ENCODE results near the gene ZNF555.
A peak's percentile ranks its signal among the peaks of the same experiment; 100 is the strongest.
"Not testable (repeated sequence)": the region's sequence is repeated elsewhere in the genome, so short reads cannot be mapped to it uniquely, and the experiment has no call there.

Gene ZNF555

DNA sequence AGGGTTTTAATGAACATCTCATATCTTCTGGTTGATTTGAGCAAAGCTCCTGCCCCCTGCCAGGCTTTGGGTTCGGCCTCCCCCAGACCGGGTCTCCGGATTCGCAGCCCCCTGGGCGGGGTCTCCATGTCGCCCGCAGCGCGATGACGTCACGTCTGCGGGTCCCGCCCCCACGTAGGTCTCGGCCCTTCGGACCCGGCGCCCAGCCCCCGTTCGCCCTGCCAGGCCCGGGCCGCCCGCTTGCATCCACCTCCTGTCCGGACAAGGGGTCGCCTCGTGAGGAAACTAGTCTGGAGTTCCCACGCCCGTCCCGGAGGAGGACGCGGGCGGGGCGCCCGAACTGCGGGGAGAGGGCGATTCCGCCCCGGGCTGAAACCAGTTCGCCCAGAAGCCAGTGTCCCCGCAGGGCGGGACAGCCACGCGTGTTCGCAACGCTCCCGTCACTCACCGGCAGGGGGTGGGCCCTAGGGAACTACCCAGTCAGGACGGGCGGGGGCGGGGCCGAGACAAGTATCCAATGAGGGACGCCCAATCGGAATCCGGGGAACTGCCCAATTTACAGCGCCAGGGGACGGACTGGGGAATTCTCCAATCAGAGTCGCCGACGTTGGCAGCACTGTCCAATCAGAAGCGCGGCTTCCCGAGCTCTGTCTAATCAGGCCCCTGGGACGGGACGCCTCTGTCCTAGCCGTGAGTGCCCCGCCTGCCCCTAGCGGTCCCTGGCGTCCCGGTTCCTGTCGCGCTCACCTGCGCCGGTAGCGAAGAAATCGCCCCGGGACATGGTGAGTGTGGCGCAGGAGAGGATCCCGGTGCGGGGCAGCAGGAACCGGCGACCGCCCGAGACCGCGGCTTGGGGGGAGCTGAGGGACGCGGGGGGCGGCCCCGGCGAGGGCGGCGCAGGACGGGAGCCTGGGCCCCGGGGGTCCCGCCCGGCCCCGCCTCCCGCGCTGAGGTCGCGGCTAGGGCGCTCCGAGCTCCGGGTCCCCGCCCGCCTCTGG, at the start of gene ZNF555:
Gene ZNF555, plus strand, starts transcription at position 682 of the 998 bp plus-strand sequence. Its CDS starts 98 bp downstream, at position 780.
- peak; percentile 47 for FAIRE-seq

DNA sequence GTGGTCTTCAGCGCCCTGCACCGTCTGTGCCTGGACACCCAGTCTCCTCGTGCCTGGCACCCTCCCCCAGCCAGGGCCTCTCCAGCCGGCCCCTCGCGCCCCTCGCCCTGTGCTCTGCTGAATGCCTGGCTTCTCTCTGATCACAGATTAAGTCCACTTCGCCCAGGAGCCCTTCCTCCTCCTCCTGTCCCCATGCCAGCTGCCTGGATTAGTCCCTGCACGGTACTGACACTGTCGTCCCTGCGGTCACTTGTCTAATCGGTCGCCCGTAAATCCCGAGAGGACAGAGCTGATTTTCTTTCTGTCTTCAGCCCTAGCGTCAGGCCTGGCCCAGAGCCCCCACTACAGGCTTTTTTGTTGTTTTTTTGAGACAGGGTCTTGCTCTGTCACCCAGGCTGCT, 49.4 kb upstream of the ZNF555 start:
- FAIRE-seq: no peak

- not testable (repeated sequence) for FAIRE-seq
Measured at GRCh38 chr19:2792666-2793065, 48.6 kb upstream of the ZNF555 start.

DNA sequence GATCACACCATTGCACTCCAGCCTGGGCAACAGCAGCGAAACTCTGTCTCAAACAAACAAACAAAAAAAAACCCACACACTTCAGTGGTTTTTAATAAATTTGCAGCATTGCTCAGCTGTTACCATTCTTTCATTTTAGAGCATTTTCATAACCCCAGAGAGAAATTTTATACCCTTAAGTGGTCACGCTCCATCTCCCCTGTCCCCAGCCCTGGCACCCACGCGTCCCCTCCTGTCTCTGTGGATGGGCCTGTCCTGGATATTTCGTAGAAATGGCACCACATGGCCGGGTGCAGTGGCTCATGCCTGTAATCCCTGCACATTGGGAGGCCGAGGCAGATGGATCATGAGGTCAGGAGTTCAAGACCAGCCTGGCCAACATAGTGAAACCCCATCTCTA, 48.1 kb upstream of the ZNF555 start:
- FAIRE-seq: no peak

- no peak for FAIRE-seq
Measured at GRCh38 chr19:2793577-2793976, 47.7 kb upstream of the ZNF555 start.

- no peak for FAIRE-seq
Measured at GRCh38 chr19:2795827-2796658, 45.2 kb upstream of the ZNF555 start.

- FAIRE-seq: no peak
Measured at GRCh38 chr19:2796659-2797266, 44.5 kb upstream of the ZNF555 start.

DNA sequence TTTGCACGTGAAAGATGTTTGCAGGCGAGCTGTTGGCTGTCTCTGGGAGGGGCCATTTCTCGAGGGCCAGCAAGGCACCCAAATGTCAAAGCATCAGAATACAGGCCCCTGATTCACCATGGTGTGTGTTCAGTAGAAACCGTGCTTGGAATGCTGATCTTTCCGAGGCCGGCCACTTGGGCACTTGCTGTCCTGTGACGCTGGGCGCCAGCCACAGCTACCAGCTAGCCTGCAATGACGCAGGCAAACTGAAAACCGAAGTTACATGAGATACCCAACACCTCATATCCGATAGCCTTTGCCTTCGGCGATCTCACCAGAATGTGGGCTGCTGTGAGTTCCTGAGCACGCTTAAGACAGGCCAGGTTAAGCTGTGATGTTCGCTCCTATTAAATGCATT, 44.0 kb upstream of the ZNF555 start:
- FAIRE-seq: no peak

- no peak for FAIRE-seq
Measured at GRCh38 chr19:2798158-2798685, 43.1 kb upstream of the ZNF555 start.

DNA sequence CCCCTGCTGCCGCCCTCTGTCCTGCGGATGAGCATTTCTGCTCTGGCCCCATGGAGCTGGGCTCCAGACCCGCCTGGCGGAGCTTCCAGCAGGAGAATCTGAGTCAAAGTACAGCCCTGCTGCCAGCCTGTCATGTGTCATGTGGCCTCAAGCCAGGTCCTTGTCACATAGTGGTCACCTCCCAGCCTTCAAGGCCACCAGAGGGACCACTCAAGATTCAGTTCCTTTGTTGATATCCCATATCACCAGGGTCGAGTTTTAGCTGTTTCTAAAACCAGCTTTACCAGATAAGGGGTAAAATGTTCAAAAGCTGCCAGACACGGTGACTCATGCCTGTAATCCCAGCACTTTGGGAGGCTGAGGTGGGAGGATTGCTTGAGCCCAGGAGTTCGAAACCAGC, 42.5 kb upstream of the ZNF555 start:
- no peak for FAIRE-seq

- no peak for FAIRE-seq
Measured at GRCh38 chr19:2799273-2800020, 41.8 kb upstream of the ZNF555 start.

DNA sequence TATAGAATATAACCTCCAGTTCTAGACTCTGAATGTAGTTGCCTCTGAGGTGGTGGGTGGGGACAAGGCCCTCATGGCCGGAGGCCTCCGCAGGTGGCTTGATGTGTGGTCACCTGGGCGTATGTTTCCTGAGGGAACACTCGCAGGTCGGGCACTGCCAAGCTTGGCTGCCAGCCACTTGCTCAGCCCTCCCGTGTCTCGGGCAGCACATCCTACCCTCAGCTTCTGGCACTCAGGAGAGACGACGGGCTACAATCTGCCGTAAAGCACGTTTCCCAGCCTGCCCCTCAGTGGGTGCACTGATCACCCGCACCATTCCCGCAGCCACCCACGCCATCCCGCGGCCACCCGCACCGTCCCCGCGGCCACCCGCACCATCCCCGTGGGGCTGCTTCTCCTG, 40.8 kb upstream of the ZNF555 start:
- FAIRE-seq: no peak

DNA sequence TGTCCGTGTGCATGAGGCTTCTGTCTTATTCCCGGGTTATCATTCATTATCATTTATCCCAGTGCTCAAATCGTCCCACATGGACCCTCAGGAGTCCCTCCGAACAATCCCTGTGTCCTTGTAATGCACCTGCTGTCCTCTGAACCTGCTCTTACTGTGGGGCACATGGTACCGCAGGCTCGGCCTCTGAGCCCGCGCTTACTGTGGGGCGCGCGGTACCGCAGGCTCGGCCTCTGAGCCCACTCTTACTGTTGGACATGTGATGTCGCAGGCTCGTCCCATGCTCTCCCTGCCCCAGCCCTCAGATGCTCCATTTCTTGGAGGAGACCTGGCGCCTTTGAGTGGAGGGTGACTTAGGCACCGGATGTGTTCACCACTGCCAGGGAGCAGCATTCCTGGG, 38.4 kb upstream of the ZNF555 start:
- FAIRE-seq: no peak

GRCh38 chr19:2803486-2804155, 37.7 kb upstream of the ZNF555 start:
- no peak for FAIRE-seq

DNA sequence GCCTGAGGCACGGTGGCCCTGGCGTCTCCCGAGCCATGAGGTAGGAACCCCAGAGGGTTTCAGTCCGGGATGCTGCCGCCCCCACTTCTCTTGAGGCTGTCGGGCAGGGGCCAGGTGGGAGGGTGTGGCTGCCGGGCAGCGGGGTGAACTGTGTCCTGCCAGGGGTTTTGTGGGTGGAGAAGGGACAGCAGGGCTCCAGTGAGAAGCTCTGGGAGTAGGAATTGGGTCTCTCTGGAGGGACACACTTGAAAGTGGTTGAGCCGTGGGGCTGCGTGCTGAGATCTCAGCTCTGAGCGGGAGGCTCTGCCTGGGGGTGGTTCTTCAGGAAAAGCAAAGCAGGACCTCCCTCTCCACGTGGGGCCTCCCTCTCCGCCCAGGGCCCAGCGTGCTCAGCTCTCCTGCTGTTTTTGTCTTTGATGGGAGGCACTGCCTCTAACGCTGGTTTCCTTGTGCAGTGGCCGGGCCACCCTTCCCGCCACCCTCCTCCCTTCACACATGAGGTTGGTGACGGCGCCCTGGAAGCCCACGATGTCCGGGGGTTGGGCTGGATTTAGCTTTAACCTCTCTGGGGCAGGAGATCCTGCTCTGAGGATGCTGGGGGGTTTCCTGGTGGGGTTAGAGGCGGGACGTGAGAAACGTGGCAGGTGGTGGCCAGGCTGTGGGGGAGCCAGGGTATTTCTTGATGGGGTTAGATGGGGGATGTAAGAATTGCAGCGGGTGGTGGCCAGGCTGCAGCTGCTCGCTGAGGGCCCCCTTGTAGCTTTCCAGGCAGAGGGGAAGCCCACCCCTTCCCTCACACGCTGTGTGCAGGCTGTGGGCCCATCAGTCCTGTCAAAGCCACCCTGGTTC, 36.9 kb upstream of the ZNF555 start:
- no peak for FAIRE-seq

DNA sequence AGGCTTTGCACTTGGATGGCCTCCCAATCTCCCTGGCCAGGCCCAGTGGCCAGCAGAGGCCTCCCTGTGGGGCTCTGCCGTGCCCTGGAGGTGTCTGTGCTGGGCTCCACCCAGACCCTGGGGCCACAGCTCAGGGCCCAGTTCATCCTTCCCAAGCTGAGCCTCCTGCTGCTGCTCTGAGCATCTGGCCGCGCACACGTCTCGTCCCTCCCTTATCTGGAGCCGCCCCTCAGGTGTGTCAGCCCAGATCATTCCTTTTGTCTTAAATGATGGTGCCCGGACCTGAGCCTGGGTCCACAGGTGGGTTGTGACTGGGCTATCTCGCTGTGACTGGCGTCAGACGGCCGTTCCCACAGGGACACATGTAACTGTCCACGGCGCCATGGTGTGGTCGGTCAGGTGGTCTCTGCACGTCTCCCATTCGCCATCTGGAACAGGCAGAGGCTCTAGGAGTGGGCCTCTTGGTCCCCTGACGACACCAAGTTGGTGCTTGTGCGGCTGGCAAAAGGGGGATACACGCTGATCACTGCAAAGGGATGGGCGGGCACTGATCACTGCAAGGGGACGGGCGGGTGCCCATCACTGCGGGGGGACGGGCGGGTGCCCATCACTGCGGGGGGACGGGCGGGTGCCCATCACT, 35.9 kb upstream of the ZNF555 start:
- FAIRE-seq: no peak

- FAIRE-seq: no peak
Measured at GRCh38 chr19:2805991-2806649, 35.2 kb upstream of the ZNF555 start.

GRCh38 chr19:2806736-2807378, 34.4 kb upstream of the ZNF555 start:
- no peak for FAIRE-seq

All from islet of Langerhans (tissue), 1 donor.